Measurements from ENCODE around the gene IL18R1.
"Not testable (repeated sequence)": the region's sequence is repeated elsewhere in the genome, so short reads cannot be mapped to it uniquely, and the experiment has no call there.

Gene IL18R1

GRCh38 chr2:102355526-102356380, at the start of gene IL18R1:
TSS of gene IL18R1 (plus strand) at chr2:102355796. CDS start at chr2:102362661, 6,865 bp downstream.
- DNase-seq, result no peak

- DNase-seq, result no peak
These were observed 49.5 kb upstream of the IL18R1 start for GRCh38 chr2:102306125-102306524.

- no peak for DNase-seq
These were observed 44.5 kb upstream of the IL18R1 start, which contains the start of gene IL1RL1 for GRCh38 chr2:102310964-102311640. TSS of gene IL1RL1 (plus strand) at chr2:102311563. CDS start at chr2:102338265, 26,702 bp downstream.

GRCh38 chr2:102313025-102313424, 42.6 kb upstream of the IL18R1 start:
- DNase-seq, result no peak

GRCh38 chr2:102313471-102313870, 42.1 kb upstream of the IL18R1 start:
- no peak for DNase-seq

GRCh38 chr2:102313950-102314349, 41.6 kb upstream of the IL18R1 start:
- no peak for DNase-seq

GRCh38 chr2:102315921-102316320, 39.7 kb upstream of the IL18R1 start:
- DNase-seq, result no peak

- DNase-seq, result no peak
These were observed 37.9 kb upstream of the IL18R1 start for GRCh38 chr2:102317715-102318114.

GRCh38 chr2:102318437-102318836, 37.2 kb upstream of the IL18R1 start:
- no peak for DNase-seq

GRCh38 chr2:102321941-102322719, 33.5 kb upstream of the IL18R1 start:
- no peak for DNase-seq

- DNase-seq, result not testable (repeated sequence)
These were observed 30.7 kb upstream of the IL18R1 start for GRCh38 chr2:102324914-102325313.

- DNase-seq, result no peak
These were observed 24.1 kb upstream of the IL18R1 start for GRCh38 chr2:102331311-102331980.

GRCh38 chr2:102334486-102334885, 21.1 kb upstream of the IL18R1 start:
- DNase-seq, result no peak

- DNase-seq, result no peak
These were observed 19.7 kb upstream of the IL18R1 start for GRCh38 chr2:102335871-102336366.

- no peak for DNase-seq
These were observed 19.1 kb upstream of the IL18R1 start for GRCh38 chr2:102336502-102336945.

GRCh38 chr2:102337012-102337411, 18.6 kb upstream of the IL18R1 start:
- no peak for DNase-seq

- DNase-seq, result no peak
These were observed 17.9 kb upstream of the IL18R1 start for GRCh38 chr2:102337481-102338386.

GRCh38 chr2:102340778-102341177, 14.8 kb upstream of the IL18R1 start:
- DNase-seq, result no peak

GRCh38 chr2:102342888-102343287, 12.7 kb upstream of the IL18R1 start:
- no peak for DNase-seq

GRCh38 chr2:102344397-102344796, 11.2 kb upstream of the IL18R1 start:
- no peak for DNase-seq

- no peak for DNase-seq
These were observed 10.2 kb upstream of the IL18R1 start for GRCh38 chr2:102345329-102345920.
